DND-41 (cell line): ENCODE measurements around the gene RARS2.

ENCODE experiments used
- ATAC-seq: fragments of 200-7000 bp; cut with Tn5 transposase; 3 replicates; pipeline ENCODE4 v1.9.1; 2021; ENCODE audit warnings: low read depth; ENCODE audit not compliant: insufficient read depth
- DNase-seq: peaks from one replicate; pipeline ENCODE4 v3.0.0-alpha.2; 2020
- H2AFZ ChIP-seq: 2 replicates; pipeline ENCODE4 v1.6.0; 2012; ENCODE audit warnings: low read depth, low read length
- H3K27ac ChIP-seq: 2 replicates; pipeline ENCODE4 v1.5.1; 2012; ENCODE audit warnings: low read length, inconsistent platforms
- H3K27me3 ChIP-seq: fragments of 200-600 bp; sonication (generic); 2 replicates; pipeline ENCODE4 v1.6.0; 2012; ENCODE audit warnings: low read length, mild to moderate bottlenecking, inconsistent platforms; ENCODE audit not compliant: insufficient read depth, poor library complexity
- H3K36me3 ChIP-seq: 2 replicates; pipeline ENCODE4 v1.5.1; 2012; ENCODE audit warnings: low read length, inconsistent platforms; ENCODE audit not compliant: insufficient read depth
- H3K4me1 ChIP-seq: 2 replicates; pipeline ENCODE4 v1.5.1; 2012; ENCODE audit warnings: mild to moderate bottlenecking, low read length; ENCODE audit not compliant: insufficient read depth
- H3K4me2 ChIP-seq: 2 replicates; pipeline ENCODE4 v1.6.0; 2012; ENCODE audit warnings: mild to moderate bottlenecking, moderate library complexity, low read length, inconsistent platforms; ENCODE audit not compliant: insufficient read depth
- H3K4me3 ChIP-seq, 2 experiments: fragments of 200-600 bp in 1 of 2; shearing (Covaris generic) in 1 of 2; 2 replicates each; pipeline ENCODE4 v1.5.1; 2012 to 2016; ENCODE audit warnings: inconsistent platforms in 2 of 2, low read length in 2 of 2, mild to moderate bottlenecking in 2 of 2, low read depth in 1 of 2, moderate library complexity in 1 of 2
- H3K79me2 ChIP-seq: 2 replicates; pipeline ENCODE4 v1.6.0; 2012; ENCODE audit warnings: low read length, inconsistent platforms; ENCODE audit not compliant: insufficient read depth
- H3K9ac ChIP-seq: 2 replicates; pipeline ENCODE4 v1.6.0; 2012; ENCODE audit warnings: low read depth, mild to moderate bottlenecking, inconsistent platforms, low read length, moderate library complexity
- H3K9me3 ChIP-seq: 2 replicates; pipeline ENCODE4 v1.5.1; 2012; ENCODE audit warnings: low read length, moderate library complexity, mild to moderate bottlenecking, inconsistent platforms; ENCODE audit not compliant: insufficient read depth, severe bottlenecking
- H4K20me1 ChIP-seq: 2 replicates; pipeline ENCODE4 v1.6.0; 2012; ENCODE audit warnings: low read length; ENCODE audit not compliant: insufficient read depth
- CTCF ChIP-seq: IDR thresholded peaks from 2 replicates; pipeline ENCODE4 v1.5.1; 2012; ENCODE audit warnings: borderline replicate concordance, low read length, moderate library complexity, mild to moderate bottlenecking; ENCODE audit not compliant: poor library complexity, severe bottlenecking; ENCODE audit errors: extremely low read depth
- EZH2 ChIP-seq: IDR thresholded peaks from 3 replicates; pipeline ENCODE4 v1.6.1; 2012; ENCODE audit warnings: borderline replicate concordance, low read depth, mild to moderate bottlenecking, moderate library complexity, low read length, inconsistent platforms; ENCODE audit not compliant: severe bottlenecking

RARS2 gene

GRCh38 chr6:87483929-87484328, 105.9 kb downstream of the RARS2 start:
- H3K4me2 ChIP-seq: no peak overlapping the region
- no peaks in the 10 kb centered on the region for H3K79me2 ChIP-seq
- DNase-seq (peak; percentile 51), ATAC-seq (peak; percentile 81)
- no peak overlapping the region for H3K9ac ChIP-seq
- no peak for TF ChIP-seq EZH2
- peak; percentile 48 for TF ChIP-seq CTCF
- H2AFZ ChIP-seq: no peak overlapping the region
- H3K27me3 ChIP-seq: no peaks in the 10 kb centered on the region
- H3K36me3 ChIP-seq: no peaks in the 10 kb centered on the region
- no peak overlapping the region for H3K27ac ChIP-seq
- H3K9me3 ChIP-seq: no peaks in the 10 kb centered on the region
- no peaks in the 10 kb centered on the region for H3K4me1 ChIP-seq
- no peaks in the 10 kb centered on the region for H4K20me1 ChIP-seq
- no peak overlapping the region for H3K4me3 ChIP-seq

GRCh38 chr6:87482366-87482765, 107.4 kb downstream of the RARS2 start:
- no peak for TF ChIP-seq CTCF
- TF ChIP-seq EZH2: no peak
- no peak for ATAC-seq

DNA sequence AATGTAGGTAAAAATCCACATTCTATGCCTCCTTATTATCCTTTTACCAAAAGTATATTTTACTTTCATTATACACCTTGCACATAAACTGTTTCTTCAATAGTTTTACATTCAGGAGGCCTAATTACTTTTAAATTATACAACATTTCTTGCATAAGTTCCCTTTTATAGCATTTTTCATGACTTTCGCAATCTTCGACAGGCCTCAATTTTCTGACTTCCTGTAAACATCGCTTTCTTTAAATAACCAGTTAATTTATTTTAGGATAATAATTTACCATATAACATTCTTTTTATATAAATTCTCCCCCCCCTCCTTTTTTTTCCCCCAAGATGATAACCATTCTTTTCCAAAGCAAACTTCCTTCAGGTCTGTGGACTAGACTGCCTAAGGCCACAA, 107.9 kb downstream of the RARS2 start:
- TF ChIP-seq CTCF (no peak), EZH2 (no peak)
- no peak overlapping the region for H3K4me2 ChIP-seq
- no peak for DNase-seq
- no peaks in the 10 kb centered on the region for H3K4me1 ChIP-seq
- H2AFZ ChIP-seq: no peak overlapping the region
- H3K27ac ChIP-seq: no peak overlapping the region
- H3K27me3 ChIP-seq: no peaks in the 10 kb centered on the region
- no peaks in the 10 kb centered on the region for H3K36me3 ChIP-seq
- H3K4me3 ChIP-seq: no peak overlapping the region
- H3K9me3 ChIP-seq: no peaks in the 10 kb centered on the region
- H3K9ac ChIP-seq: no peak overlapping the region
- no peaks in the 10 kb centered on the region for H3K79me2 ChIP-seq
- H4K20me1 ChIP-seq: no peaks in the 10 kb centered on the region
- no peak for ATAC-seq

More at GRCh38 chr6:87482366-87482765, 107.4 kb downstream of the RARS2 start:
- Histone ChIP-seq H4K20me1 (no peaks in the 10 kb centered on the region), H3K9ac (no peak overlapping the region), H3K9me3 (no peaks in the 10 kb centered on the region), H3K79me2 (no peaks in the 10 kb centered on the region), H3K4me1 (no peaks in the 10 kb centered on the region), H3K36me3 (no peaks in the 10 kb centered on the region), H3K27me3 (no peaks in the 10 kb centered on the region), H3K27ac (no peak overlapping the region), H3K4me2 (no peak overlapping the region), H2AFZ (no peak overlapping the region), H3K4me3 (no peak overlapping the region)
- no peak for DNase-seq

GRCh38 chr6:87473419-87473903, 116.3 kb downstream of the RARS2 start:
- peaks cover 20% of the 10 kb centered on the region for H3K4me1 ChIP-seq
- no peaks in the 10 kb centered on the region; the same call in 1 of the 2 replicates for H3K79me2 ChIP-seq
- H4K20me1 ChIP-seq: no peaks in the 10 kb centered on the region
- peak overlapping the region; percentile 78 for H3K9ac ChIP-seq
- DNase-seq (peak; percentile 58), ATAC-seq (peak; percentile 76)
- H3K4me2 ChIP-seq: peak overlapping the region; percentile 84
- TF ChIP-seq CTCF (no peak), EZH2 (no peak)
- H3K36me3 ChIP-seq: no peaks in the 10 kb centered on the region
- H3K27ac ChIP-seq: peak overlapping the region; percentile 83
- peak overlapping the region; percentile 97 for H2AFZ ChIP-seq
- peak overlapping the region; percentile 59 to 88 for H3K4me3 ChIP-seq
- H3K9me3 ChIP-seq: no peaks in the 10 kb centered on the region
- H3K27me3 ChIP-seq: no peaks in the 10 kb centered on the region
